ENCODE measurements around the gene THUMPD2. TPM values are rescaled to one million over a fixed set of nuclear protein-coding genes. Genes with fewer than 3 reads are reported as not detected.

THUMPD2 gene
- total RNA-seq, 1 donor from 2014 or later, result 15.9 TPM

DNA sequence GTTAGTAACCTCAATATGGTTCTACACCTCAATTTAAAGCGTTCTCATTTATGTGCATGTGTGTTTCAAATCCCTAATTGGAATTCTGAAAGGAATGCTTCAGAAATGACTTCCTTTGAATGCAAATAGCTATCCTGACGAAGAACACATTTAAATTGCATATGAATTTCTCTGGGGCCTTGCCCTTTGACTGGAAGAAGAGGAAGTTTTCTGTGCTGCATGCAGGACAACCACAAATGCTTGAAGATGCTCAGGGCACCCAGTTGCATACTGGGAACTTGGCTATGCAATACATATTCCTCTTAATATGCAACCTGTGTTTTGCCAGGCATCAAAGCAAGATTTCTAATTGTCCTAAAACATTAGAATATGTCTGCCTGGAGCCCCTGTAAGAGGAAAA is 58.1 kb downstream of the THUMPD2 start:
- intact Hi-C loops (cut with micrococcal nuclease), result loop anchor here (10.0 kb wide), 1 partner anchor 206 kb away; no protein-coding TSS in a partner anchor

- intact Hi-C loops (cut with micrococcal nuclease), result no loop called here
Observed at GRCh38 chr2:39719317-39719716, 59.7 kb downstream of the THUMPD2 start.

DNA sequence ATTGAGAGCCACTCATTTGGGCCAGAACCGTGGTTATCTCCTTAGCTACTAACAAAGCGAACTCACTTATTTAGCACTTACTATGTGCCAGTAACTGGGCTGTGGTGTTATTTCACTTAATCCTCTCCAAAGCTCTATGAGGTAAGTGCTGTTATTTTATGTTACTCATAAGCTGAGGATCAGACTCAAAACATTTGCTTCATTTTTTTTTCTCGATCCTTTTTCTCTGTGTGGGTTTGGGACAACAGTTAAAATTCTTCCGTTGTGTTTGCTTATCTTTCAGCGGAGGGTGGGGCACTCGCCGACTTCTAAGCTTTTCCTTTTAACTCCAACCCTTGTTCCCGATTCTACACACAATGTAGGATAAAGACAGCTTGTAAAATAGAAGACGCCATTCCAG is 60.6 kb downstream of the THUMPD2 start:
- intact Hi-C loops (cut with micrococcal nuclease), result no loop called here

- intact Hi-C loops (cut with micrococcal nuclease), result no loop called here
Observed at GRCh38 chr2:39717067-39717466, 62.0 kb downstream of the THUMPD2 start.

GRCh38 chr2:39715822-39716221 is 63.2 kb downstream of the THUMPD2 start:
- intact Hi-C loops (cut with micrococcal nuclease), result no loop called here

DNA sequence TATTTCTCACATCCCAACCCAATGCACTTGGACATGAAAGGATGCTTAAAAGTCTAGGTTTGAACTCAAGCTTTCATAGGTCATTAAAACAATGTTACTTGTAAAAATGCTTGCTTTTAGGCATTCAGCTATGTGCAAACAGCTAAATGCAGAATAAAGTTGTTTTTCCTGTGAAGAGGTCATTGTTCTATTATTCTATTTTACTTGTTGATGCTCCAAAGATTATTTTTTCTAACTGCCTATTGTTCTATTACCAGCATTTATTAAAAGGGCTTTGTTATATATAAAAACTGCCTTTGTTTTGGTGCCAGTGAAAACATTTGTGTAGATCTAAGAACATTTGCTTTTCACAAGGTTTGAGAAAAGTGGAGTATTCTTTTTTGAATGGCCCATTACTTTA is 64.0 kb downstream of the THUMPD2 start:
- intact Hi-C loops (cut with micrococcal nuclease), result no loop called here

- intact Hi-C loops (cut with micrococcal nuclease), result no loop called here
Observed at GRCh38 chr2:39712953-39713352, 66.1 kb downstream of the THUMPD2 start.

GRCh38 chr2:39710807-39711206 is 68.3 kb downstream of the THUMPD2 start:
- intact Hi-C loops (cut with micrococcal nuclease), result no loop called here

DNA sequence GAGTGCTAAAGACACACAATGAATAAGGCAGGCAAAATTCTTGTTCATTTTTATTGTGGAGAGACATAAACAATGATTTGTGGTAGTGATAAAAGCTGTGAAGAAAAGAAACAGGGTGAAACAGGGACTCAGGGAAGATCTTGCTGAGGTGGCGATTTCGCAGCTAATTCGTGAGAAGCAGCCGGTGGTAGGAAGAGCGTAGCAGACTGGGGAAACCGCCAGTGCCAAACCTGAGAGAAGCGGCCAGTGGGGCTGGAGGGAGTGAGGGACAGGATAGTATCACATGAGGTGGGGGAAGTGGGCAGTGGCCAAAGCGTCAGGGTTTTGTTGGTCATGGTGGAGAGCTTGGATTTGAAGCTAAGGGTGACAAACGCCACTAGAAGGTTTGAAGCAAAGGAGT is 71.1 kb downstream of the THUMPD2 start:
- intact Hi-C loops (cut with micrococcal nuclease), result no loop called here

GRCh38 chr2:39706945-39707344 is 72.1 kb downstream of the THUMPD2 start:
- intact Hi-C loops (cut with micrococcal nuclease), result no loop called here

GRCh38 chr2:39706312-39706711 is 72.7 kb downstream of the THUMPD2 start:
- intact Hi-C loops (cut with micrococcal nuclease), result no loop called here

DNA sequence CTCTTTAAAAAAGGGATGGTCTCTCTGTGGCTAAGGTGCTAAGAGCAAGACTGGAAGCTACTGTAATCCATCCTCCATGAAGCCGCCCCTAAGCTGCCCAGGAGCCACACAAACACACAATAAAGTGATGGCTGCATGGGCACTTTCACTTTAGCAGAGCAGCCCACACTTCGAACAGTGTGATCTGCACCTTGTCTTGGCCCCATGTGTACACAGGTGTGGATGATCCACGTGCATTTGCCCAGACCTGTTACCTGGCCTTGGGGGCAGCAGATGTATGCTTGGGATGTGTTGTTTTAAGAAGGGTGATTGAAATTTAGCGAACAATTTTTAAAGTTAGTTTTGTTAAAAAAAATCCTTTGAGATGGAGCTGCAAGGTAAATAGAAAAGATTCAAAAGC is 73.4 kb downstream of the THUMPD2 start:
- intact Hi-C loops (cut with micrococcal nuclease), result no loop called here

DNA sequence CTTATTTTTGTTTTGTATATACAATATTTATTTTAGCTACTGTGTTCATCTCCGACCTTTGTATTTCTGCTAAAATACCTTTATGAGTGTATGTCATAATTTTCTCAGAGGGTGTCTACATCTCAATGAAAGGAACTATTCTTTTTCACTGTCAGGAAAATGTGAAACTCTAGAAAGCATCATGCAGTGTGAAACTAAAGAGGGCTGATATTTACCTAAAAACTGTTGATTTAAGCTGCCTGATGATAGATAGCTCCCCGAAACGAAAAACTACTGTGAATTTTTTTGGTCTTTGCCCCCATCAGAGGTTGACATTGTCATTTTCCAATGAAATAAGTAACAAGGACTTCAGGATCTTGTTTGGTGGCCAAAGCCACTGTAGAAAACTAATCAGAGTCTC is 74.5 kb downstream of the THUMPD2 start:
- intact Hi-C loops (cut with micrococcal nuclease), result no loop called here

GRCh38 chr2:39703181-39703872 is 75.7 kb downstream of the THUMPD2 start:
- intact Hi-C loops (cut with micrococcal nuclease), result no loop called here

DNA sequence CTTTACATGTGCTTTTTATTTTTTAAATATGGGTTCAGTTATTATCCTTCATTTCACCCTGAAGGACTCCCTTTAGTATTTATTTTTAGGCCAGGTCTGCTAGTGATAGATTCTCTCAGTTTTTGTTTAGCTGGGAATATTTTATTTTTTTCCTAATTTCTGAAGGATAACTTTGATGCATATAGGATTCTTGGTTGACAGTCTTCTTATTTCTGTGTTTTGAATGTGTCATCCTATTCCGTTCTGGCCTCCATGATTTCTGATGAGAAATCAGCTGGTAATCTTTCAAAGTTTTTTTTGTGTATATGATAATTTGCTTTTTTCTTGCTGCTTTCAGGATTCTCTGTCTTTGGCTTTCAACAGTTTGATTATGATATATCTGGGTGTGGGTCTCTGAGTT is 77.9 kb downstream of the THUMPD2 start:
- intact Hi-C loops (cut with micrococcal nuclease), result no loop called here

GRCh38 chr2:39697454-39697853 is 81.6 kb downstream of the THUMPD2 start:
- intact Hi-C loops (cut with micrococcal nuclease), result no loop called here

DNA sequence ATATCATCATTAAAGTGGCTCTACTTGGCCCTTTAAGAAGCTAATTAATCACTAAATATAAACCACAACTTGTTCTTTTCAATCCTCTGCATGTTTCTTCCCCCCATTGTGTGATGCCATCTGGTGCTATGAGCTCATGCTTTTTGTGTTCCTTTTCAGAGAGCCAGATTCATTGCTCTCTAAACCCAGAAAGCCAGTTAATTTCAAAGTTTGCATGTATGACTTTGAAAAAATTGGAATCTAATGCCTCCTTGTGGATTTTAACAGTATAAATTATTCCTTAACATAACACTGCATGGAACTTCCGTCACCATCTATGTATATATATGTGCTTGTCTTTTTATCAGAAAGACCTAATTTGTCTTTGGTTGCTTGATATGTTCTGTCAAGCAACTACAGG is 82.2 kb downstream of the THUMPD2 start:
- intact Hi-C loops (cut with micrococcal nuclease), result no loop called here

DNA sequence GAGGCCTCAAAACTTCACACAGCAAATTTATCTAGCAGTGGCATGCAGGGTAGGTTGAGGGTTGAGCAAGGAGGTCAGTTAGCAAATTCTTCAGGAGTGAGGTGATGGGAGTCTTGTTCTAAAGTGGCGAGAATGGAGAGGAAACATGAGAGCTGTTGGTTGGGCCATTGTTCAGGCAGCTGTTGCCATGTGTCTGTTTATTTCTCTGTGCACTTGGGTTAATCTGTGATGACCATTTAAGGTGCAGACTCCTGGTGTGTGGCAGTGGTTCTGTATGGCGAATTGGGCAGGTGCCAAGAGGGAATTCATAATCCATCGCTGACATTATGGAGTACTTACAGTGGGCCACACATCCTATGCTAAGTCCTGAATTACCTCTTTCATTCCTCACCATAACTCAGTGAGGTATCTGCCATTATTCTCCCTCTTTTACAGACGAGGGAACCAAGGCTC is 82.9 kb downstream of the THUMPD2 start:
- intact Hi-C loops (cut with micrococcal nuclease), result no loop called here

- intact Hi-C loops (cut with micrococcal nuclease), result no loop called here
Observed at GRCh38 chr2:39693245-39693644, 85.8 kb downstream of the THUMPD2 start.

DNA sequence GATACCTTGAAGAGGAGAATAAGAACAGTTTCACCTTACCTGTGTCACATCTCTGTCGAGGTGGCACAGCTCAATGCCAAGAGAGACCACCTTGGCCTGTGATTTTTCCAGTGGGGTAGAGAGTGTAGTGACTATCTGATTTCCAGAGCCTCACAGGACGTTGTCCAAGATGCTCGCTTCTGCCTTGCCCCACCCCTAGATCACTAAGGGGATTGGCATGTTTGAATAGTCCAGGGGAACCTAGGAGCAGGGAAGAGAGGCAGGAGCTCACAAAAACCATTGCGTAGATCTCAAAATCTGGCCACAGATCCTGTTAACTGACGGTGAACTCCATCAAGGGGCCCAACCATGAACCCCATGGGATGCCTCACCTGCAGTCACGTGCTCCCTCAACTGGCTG is 89.2 kb downstream of the THUMPD2 start:
- intact Hi-C loops (cut with micrococcal nuclease), result no loop called here

GRCh38 chr2:39689272-39689841 is 89.7 kb downstream of the THUMPD2 start:
- intact Hi-C loops (cut with micrococcal nuclease), result no loop called here

GRCh38 chr2:39688181-39688580 is 90.9 kb downstream of the THUMPD2 start:
- intact Hi-C loops (cut with micrococcal nuclease), result no loop called here

DNA sequence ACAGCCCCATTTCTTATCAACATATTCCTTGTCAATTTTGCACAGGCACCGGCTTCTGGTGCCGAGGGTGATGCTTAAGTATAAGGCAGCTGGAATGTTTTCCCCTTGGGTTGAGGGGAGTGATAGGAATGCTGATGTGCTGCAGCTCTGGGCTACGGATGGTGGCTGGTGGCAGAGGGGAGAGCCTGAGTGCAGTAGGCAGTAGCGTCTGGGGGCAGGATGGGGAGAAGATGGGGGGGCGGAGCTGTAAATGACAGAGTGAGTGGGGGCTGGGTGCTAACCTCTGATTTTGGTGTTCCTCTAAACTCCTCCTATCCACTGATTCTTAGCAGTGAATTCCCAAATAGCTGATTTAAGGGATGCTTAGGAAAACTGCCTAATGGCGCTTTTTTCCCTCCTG is 92.6 kb downstream of the THUMPD2 start:
- intact Hi-C loops (cut with micrococcal nuclease), result no loop called here
